Activated CD8-positive, alpha-beta memory T cell treated with anti-CD3 and anti-CD28 coated beads, Interleukin-2, amount 50 U/mL, for 24 hours (primary cell): ENCODE data around the gene POT1.

Source experiments
- DNase-seq: peaks from one replicate; pipeline ENCODE4 v3.0.0-alpha.2; 2020; ENCODE audit errors: extremely low read depth

The POT1 gene

GRCh38 chr7:124808206-124808605, 121.4 kb downstream of the POT1 start:
- no peak for DNase-seq

GRCh38 chr7:124801330-124801895, 128.2 kb downstream of the POT1 start:
- DNase-seq: no peak

GRCh38 chr7:124800386-124800785, 129.2 kb downstream of the POT1 start:
- DNase-seq: no peak

GRCh38 chr7:124799448-124799847, 130.2 kb downstream of the POT1 start:
- DNase-seq: no peak

GRCh38 chr7:124796771-124797170, 132.9 kb downstream of the POT1 start:
- no peak for DNase-seq

GRCh38 chr7:124792696-124793095, 136.9 kb downstream of the POT1 start:
- DNase-seq: no peak

- DNase-seq: no peak
Measured at GRCh38 chr7:124792002-124792401, 137.6 kb downstream of the POT1 start.

- DNase-seq: no peak
Measured at GRCh38 chr7:124791426-124791825, 138.2 kb downstream of the POT1 start.

- no peak for DNase-seq
Measured at GRCh38 chr7:124790645-124791044, 139.0 kb downstream of the POT1 start.

GRCh38 chr7:124785994-124786393, 143.6 kb downstream of the POT1 start:
- no peak for DNase-seq

- DNase-seq: no peak
Measured at GRCh38 chr7:124784879-124785818, 144.5 kb downstream of the POT1 start.

GRCh38 chr7:124783271-124783670, 146.4 kb downstream of the POT1 start:
- DNase-seq: no peak

GRCh38 chr7:124781907-124782734, 147.5 kb downstream of the POT1 start:
- DNase-seq: no peak

GRCh38 chr7:124781418-124781817, 148.2 kb downstream of the POT1 start:
- DNase-seq: no peak

- no peak for DNase-seq
Measured at GRCh38 chr7:124780608-124781007, 149.0 kb downstream of the POT1 start.

- no peak for DNase-seq
Measured at GRCh38 chr7:124780056-124780455, 149.6 kb downstream of the POT1 start.

- DNase-seq: no peak
Measured at GRCh38 chr7:124779620-124780019, 150.0 kb downstream of the POT1 start.

GRCh38 chr7:124779194-124779593, 150.4 kb downstream of the POT1 start:
- DNase-seq: no peak

GRCh38 chr7:124777268-124777667, 152.4 kb downstream of the POT1 start:
- no peak for DNase-seq

- no peak for DNase-seq
Measured at GRCh38 chr7:124776153-124776552, 153.5 kb downstream of the POT1 start.

GRCh38 chr7:124775422-124775821, 154.2 kb downstream of the POT1 start:
- DNase-seq: no peak

GRCh38 chr7:124773938-124774337, 155.7 kb downstream of the POT1 start:
- no peak for DNase-seq
